SIG-M5 treated with dmso at 0.1 percent for 504 hours (cell line): ENCODE measurements around the gene KRTAP19-8.

Experiments used
- DNase-seq: peaks from one replicate; lab custom pipeline; 2025; ENCODE audit not compliant: unreplicated experiment; lab: John Stamatoyannopoulos, UW

The KRTAP19-8 gene

GRCh38 chr21:31012133-31013089, 25.9 kb downstream of the KRTAP19-8 start:
- DNase-seq = no peak

DNA sequence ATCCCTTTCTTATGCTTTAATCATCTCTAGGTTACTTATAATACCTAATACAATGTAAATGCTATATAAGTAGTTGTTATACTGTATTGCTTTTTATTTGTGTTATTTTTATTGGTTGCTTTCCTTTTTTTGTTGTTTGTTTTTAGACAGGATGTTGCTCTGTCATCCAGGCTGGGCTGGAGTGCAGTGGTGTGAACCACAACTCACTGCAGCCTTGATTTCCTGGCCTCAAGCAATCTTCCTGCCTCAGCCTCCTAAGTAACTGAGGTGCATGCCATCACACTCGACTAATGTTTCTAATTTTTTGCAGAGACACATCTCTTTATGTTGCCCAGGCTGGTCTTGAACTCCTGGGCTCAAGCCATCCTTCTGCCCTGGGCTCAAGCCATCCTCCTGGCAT, 26.9 kb downstream of the KRTAP19-8 start:
- DNase-seq = no peak

DNA sequence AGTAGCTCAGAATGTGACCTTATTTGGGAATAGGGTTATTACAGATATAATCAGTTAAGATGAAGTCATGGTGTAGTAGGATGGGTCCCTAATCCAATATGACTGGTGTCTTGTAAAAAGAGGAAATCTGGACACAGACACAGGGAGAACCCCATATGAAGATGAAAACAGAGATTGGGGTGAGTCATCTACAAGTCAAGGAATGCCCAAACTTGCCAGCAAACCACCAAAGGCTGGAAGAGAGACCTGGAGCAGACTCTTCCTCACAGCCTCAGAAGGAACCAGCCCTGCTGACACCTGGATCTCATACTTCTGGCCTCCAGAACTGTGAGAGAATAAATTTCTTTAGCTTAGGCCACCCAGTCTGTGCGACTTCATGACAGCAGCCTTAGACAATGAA, 29.9 kb downstream of the KRTAP19-8 start:
- no peak for DNase-seq

DNA sequence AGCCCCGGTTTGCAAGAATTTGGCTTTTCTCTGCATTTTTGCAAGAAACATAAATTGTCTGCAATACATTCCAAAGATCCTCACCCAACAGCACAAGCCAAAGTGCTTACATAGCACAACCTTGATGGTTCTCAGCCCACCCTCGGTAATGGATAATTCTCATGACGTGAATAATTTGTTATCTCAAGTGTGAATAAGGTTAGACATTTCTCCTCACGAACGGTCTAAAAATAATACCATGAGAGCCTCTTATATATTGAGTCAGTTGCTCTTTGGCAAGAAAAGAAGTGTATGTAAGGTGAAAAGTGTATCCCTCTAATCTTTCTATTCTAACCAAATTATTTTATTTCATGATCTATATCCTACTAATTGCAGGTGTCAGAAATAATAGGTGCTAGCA, 33.3 kb downstream of the KRTAP19-8 start:
- DNase-seq = no peak

DNA sequence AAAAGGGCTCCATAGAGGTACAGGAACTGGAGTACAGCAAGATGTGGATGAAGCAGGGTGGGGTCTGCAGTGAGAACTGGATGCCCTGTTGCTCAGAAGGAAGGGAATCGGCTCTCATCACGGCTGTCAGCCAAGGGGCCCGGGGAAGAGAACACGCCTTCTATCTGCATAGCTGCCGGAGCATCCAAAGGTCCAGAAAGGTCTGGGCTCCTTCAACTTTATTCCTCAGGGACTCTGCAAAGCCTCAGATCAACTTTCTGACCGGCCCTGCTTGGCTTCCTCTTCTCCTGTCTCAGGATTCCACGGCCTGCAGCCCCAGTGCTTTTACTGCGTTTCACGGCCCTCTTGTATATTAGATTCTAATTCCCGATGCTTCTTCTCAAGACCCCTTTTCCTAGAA, 34.8 kb downstream of the KRTAP19-8 start:
- DNase-seq = no peak

- DNase-seq = no peak
Observed at GRCh38 chr21:30997541-30997940, 40.7 kb downstream of the KRTAP19-8 start.

DNA sequence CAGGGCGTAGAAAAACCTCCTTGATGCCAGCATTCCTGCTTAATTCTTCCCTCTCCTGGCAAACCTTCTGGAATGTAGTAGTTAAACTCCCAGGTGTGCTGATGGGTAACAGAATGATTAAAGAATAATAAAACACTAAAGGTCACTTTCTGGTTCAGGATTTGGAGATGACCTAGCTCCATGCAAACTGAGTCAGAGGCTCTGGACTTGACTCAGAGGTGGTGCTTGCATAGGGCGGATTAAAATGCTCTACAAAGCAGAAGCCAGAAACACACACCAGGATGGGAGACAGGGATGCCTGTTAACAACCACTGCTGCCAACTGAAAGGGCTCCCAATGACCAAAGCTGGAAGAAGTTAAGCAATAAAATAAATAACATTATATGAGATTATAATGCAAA, 41.5 kb downstream of the KRTAP19-8 start:
- DNase-seq = no peak

- DNase-seq = no peak
Observed at GRCh38 chr21:30994932-30995331, 43.3 kb downstream of the KRTAP19-8 start.

DNA sequence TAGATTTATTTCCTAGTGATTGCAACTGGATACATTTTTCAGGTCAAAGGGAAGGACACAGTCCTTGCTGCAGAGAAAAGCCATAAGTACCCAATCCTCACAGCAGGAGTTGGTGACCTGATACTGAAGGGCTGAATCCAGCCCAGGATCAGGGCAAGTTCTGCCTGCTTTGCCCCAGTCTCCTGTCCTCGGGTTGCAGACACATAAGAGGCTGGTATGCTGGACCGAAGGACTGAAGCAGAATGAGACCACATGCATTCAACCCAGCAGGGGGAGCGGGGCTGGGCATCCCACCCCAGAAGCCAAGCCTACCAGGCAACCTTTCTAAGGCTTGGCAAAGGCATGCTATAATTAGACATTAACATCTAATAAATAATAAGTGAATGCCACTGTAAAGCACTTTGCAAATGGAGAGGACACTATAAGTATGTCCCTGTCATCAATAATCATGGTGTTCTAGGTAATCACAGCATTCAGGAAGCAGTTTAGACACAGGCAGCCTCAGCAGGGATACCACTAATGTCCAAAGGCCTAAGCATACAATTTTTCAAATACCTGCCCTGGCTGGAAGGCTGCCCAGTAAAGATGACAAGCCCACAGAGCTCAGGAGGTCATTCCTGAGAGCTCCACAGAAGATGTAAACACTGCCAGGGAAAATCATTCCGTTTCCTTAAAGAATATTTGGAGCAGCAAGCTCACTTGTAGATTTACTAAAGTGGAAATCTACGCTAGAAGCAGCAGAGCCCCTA, 47.6 kb downstream of the KRTAP19-8 start:
- DNase-seq = no peak

GRCh38 chr21:30988706-30989105, 49.6 kb downstream of the KRTAP19-8 start:
- no peak for DNase-seq
